Stimulated activated CD8-positive, alpha-beta memory T cell treated with anti-CD3 and anti-CD28 coated beads, Interleukin-7, amount 100 ng/mL, for 24 hours (primary cell): ENCODE results near the gene SCAF4.
"Not testable (repeated sequence)": the region's sequence is repeated elsewhere in the genome, so short reads cannot be mapped to it uniquely, and the experiment has no call there.

Experiments
- DNase-seq: peaks from one replicate; pipeline ENCODE4 v3.0.0-alpha.2; 2020; ENCODE audit warnings: low read depth

The SCAF4 gene

DNA sequence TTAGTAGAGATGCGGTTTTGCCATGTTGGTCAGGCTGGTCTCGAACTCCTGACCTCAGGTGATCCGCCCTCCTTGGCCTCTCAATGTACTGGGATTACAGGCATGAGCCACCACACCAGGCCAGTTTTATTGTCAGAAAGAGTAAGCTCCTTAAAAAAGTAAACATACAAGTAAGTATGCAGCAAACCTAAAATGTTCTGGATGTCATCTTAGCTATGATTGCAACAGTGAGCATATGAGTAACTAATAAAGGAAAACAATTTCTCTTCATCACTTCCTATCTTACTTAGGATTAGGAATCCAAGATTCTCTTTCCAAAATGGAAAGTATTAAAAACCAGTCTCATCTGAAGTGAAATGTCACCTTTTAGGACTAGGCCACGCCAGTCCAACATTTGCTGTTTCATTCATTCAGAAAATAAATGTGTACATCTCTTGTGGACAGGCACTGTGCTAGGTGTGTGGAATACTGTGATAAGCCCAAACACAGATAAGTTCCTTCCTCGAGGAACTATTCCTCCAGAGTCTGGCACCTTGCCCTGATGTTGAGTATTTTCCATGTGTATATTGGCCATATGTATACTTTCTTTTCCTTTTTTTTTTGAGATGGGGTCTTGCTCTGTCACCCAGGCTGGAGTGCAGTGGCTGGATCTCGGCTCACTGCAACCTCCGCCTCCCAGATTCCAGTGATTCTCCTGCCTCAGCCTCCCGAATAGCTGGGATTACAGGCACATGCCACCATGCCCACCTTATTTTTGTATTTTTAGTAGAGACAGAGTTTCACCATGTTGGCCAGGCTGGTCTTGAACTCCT is 5.9 kb upstream of the SCAF4 start:
- DNase-seq, result not testable (repeated sequence)

DNA sequence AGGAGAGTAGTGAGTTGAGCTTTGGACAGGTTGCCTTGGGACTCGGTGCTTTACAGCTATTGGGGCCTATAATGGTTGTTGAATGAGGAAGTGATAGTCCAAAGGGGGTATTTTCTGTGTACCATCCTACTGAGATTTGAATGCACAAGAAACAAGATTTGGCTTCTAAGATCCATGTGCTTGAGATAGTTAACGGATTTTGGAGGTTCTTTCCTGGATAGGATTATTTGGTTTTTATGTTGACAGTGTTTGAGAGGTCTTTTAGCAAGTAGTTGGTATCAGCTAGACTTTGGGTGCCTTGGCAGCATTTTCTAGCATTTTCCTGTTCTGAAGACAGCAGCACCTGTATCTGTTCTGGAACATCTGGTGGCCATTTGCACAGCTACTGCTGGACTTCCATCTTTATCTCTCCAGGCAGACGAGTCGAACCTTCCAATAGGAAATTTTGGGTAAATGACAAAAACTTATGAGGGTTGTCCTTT is 3.6 kb upstream of the SCAF4 start:
- DNase-seq, result no peak

DNA sequence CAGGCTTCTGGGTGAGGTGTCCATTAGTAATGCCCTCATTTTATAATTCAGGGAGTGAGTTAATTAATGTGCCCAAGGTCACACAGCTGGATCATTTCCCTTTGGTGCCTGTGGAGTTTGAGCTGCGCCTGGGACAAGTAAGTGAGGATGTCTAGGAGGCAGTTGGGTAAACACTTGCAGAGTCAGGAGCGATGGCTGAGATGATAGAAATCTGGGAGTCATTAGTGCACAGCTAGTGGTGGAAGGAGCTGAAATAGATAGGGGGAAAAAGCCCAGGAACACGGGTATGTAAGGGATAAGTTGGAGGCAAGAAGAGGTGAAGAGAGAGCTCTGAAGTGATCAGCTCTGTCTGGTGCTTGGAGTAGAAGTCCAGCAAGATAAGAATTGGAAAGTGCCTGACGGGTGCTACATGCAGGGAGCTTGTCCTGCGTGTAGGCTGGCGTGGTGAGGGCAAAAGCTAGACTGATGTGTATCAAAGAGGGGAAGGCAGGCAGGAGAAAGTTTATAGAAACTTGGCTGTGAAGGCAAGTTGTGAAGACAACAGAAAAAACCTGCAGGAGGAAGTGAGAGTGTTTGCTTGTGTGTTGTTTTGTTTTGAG is 1.7 kb upstream of the SCAF4 start:
- no peak for DNase-seq

DNA sequence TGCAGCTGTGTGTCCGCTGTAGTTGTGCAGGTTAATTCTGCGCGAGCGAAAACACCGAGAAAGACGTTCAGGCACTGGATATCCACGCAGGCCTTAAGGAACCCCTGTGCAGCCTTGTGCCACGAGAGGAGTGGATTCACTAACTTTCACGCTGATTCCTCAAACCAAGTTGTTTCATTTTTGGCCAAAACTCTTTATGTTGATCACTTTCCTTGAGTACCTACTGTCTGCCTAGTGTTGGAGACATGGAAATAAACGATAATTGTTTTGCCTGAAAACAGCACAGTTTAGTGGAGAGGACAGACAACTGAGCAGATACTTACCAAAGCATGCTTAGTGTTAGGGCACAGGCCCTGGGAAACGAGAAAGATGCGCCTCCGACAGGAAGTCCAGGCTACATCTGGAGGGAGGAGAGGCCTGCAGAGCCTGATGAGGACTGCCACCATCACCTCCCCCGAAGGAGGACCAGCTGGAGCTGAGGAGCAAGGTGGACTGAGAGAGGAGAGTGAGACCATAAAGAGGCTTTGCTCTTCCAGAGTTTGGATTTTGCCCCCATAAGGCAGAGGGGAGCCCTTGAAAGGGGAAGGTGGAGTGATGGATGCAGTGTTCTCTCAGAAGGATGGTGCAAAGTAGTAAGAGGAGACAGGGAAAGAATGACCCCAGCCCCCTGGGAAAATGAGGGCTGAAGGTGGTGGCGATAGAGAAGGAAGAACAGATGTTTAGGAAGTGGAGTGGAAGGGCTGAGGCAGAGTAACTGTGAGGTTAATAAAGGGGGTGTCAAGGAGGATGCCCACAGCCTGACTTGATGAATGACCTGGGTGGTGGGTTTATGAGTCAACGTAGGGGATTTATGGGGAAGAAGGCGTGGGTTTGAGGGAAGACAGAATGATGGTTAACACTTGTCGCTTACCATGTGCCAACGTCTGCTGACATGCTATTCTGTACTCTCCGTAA is 956 bp upstream of the SCAF4 start:
- DNase-seq, result no peak

DNA sequence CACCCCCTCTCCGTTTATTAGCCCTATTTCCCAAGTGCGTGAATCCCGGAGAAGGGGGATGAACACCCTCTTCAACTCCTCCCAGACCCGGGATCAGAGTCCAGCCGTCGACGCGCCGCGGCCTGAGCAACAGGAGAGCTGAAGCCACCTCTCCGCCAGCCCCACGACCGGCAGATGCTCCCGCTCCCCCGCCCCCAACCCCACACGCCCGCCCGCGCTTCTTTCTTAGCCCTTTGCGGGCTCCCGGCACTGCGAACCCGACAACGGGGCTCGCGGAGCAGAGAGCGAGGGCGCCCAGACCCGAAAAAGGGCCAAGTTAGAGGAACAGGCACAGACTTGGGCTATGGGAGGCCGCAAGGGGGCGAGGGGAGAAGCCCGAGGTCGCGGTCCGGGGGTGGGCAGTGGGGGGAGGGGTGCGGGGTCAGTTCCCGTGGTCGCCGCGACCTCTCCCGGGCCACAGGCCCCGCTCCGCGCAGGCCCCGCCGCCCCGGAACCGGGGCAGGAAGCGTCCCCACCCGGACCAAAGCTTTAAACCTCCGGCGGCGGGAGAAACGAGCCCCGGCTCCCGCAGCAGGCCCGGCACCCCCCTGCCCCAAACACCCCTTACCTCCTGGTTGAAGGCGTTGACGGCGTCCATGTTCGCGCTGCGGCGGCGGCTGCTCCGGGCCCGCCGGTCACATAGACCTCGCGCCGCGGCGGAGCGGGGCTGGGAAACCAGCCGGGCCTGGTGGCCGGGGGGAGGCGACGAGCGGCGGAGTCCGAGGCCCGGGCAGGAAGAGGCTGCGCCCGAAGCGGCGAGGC is 662 bp downstream of the SCAF4 start:
- peak; percentile 13 for DNase-seq

DNA sequence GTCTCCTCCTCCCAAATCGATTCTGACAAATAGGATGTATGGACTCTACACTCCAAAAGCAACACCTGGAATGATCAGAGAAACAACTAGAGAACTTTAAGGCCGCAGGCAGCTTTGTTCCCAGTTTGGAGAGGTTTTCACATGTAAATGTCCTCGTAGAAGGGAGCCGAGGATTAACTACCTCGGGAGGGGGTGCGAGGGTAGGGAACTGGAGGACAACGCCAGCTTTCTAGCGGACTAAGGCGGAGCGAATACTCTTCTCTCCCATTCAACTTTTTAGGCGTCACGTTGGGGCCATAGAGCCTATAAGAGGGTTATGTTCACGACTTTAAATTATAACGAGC is 1.2 kb downstream of the SCAF4 start:
- DNase-seq, result no peak

DNA sequence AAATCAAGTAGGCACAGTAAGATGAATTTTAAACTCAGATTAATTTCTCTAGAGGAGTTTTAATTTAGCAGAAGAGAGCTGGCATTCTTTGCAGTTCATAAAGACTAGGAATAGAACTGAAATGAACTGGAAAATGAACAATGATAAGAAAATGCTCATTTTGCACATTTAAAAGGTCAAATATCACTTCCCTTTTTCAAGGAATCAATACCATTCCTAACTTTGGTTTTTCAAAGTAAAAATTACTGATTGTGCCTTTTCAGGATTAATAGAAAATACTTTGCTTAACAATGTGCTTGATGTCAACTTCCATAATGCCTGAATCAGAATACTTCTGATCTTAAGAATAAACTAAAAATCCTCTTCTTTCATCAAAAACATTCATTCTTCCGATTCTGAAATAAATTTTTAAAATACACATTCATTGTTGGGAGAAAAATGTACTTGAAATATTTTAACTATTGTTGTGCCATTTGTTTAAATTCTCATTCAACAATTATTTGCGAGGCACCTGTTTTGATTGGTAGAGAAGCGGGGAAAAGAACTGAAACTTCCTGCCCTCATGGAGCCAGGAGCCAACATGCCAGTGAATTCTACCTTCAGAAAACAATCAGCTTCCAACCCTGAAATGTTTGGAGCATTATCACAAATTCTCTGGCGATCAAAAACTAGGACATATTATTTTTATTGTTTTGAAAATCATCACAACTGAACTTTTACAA is 2.1 kb downstream of the SCAF4 start:
- DNase-seq, result no peak

DNA sequence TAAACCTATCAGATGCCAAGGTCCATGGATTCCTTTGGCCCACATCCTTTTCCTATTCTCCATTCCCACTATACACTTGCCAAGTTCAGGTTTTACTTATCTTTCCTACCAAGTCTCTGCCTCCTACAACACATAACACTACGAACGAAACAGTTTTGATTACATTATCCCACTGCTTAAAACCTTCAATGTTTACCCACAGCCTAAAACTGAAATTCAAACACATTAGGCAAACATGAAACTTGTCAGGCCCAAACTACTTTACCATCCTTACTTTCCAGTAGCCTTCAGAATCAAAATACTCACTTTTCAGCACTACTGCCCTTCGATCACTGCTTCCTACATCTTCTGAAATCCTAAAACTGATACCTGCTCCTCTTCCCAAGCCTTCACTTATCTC is 3.0 kb downstream of the SCAF4 start:
- no peak for DNase-seq

DNA sequence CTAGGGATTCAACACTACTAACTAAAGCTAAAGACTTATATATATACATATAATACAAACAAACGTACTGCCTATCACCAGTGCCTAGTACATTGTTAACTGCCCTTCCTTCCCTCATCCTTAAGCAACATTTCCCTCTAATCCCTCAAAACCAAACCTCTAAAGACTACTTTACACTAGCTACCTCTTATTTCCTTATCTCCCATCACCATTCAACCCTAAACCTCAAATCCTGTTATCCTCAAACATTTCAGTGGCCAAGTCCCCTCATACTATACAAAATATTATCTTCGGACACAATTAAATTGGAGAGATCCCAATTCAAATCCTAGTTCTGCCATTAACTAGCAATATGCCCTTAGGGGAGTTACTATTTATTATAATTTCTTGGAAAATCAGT is 3.7 kb downstream of the SCAF4 start:
- no peak for DNase-seq

DNA sequence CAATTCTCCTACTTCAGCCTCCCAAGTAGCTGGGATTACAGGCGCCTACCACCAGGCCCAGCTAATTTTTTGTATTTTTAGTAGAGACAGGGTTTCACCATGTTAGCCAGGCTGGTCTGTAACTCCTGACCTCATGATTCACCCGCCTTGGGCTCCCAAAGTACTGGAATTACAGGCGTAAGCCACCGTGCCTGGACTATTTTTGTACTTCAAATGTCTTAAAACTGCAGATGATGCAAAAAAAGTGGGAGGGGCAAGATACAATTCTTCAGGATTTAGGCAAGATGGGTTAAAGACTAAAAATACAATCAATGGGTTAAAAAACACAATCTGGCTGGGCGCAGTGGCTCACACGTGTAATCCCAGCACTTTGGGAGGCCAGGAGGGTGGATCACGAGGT is 4.7 kb downstream of the SCAF4 start:
- no peak for DNase-seq

DNA sequence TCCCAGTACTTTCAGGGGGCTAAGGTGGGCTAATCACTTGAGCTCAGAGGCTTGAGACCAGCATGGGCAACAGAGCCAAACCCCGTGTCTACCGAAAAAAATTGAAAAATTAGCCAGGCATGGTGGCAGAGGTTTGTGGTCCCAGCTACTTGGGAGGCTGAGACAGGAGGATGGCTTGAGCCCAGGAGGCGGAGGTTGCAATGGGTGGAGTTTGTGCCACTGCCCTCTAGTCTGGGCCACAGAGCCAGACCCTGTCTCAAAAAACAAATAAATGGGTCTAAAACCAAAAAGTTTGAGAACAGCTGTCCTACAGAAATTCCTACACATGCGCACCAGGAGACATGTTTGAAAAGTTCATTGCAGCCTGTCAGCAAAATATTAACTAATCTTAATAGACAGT is 5.5 kb downstream of the SCAF4 start:
- no peak for DNase-seq

DNA sequence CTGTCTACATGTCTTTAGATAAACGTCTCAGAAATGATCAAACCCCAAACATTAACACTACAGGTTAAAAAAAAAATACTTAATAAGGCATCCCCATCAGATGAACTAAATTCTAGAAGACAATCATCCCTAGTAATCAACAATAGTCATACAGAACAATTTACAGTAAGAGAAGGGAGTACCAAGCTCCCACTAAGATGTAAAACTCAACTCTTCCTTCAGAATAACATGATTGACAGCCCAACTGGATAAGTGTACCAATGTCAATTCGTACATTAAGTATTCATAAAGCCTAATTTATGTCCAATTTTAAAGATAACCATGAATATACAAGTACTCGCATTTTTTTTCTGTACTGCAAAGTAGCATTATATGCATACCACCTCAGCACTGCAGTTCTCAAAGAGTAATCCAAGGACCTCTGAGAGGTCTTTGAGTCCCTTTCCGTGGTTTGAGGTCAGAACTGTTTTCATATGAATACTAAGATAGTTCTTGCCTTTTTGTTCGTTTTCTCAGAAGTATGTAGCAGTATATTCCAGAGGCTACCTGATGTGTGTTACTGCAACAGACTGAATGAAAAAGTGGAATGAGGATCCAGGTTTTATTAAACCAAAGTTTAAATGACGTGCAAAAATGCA is 6.6 kb downstream of the SCAF4 start:
- DNase-seq, result no peak

DNA sequence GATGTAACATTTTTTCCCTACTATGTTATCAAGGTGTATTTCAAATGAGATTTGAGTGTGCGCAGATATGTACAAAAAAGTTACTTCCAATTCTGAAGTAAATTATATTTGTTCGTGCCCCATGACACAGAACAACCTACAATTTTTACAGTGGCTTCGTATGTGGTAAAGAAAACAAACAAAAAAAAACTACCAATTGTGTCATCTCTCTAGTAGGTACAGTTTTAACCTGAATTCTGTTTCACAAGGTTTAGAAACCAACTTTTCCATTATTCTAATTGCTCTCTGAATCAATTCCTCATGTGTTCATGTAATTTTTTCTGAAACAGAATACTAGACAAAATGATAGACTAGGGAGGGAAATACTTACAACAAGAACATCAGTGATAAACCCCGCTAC is 7.4 kb downstream of the SCAF4 start:
- no peak for DNase-seq

DNA sequence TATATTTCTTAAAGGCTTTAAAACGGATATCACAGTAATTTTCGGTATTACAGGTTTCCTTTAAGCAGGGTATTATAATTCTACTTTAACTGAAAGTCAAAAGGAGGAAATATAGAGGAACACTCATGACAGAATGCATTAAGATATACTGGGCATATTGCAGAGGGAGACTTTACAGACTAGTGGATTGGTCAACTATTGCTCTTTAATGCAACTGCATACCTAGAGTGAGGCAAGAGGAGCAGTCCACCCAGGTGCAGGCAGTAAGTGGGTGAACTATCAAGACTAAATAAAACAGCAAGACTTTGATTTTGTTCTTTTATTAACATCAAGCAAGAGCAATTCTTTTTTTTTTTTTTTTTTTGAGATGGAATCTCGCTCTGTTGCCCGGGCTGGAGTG is 10.5 kb downstream of the SCAF4 start:
- no peak for DNase-seq

DNA sequence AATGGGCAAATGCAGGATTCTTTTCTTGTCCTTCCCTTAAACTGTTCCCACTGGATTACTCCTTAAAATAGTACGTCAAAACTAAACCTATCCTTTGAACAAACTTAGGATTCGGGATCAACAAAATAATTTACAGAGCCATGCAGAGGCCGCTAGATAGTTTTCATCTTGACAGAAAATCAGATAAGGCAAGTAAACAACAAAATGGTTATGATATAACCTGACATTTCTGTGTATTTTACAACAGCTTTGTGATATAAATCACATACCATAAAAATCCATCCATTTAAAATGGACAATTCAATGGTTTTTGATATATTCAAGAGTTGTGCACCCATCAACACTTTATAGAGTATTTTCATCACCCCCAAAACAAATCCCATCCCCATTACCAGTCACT is 11.2 kb downstream of the SCAF4 start:
- no peak for DNase-seq

DNA sequence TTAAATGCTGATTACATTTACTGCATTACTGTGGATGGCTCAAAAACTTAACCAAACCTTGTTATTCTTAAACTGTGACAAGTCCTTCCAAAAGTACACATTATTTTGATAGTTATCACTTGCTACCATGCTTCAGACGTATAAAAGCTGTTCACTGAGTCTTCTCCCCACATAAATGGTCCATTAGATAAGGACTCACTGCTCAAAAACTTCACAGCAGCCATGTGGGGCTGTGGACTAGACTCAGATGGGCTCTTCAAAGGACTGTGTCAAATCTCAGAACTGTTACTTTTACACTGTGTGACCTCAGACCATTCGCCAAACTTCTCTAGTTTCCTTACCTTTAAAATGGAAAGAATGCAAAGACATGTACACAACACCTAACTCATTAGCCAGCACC is 11.6 kb downstream of the SCAF4 start:
- DNase-seq, result no peak

DNA sequence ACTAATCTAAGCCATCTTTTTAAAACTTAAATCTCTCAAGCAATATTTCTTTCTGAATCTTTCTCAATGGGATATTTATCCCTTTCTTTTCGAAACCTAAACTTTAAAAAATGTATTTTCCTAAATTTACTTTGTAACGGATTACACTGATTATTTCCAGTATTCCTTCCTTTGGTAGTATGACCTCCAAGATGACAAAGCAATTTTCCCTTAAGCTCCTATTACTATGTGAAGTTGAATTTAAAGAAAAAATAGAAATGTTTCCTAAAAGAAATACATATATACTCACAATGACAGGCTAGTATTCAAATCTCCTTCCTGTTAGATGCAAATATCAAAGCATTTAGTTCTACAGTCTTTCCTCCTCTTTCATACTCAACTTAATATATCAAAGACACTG is 15.8 kb downstream of the SCAF4 start:
- no peak for DNase-seq

DNA sequence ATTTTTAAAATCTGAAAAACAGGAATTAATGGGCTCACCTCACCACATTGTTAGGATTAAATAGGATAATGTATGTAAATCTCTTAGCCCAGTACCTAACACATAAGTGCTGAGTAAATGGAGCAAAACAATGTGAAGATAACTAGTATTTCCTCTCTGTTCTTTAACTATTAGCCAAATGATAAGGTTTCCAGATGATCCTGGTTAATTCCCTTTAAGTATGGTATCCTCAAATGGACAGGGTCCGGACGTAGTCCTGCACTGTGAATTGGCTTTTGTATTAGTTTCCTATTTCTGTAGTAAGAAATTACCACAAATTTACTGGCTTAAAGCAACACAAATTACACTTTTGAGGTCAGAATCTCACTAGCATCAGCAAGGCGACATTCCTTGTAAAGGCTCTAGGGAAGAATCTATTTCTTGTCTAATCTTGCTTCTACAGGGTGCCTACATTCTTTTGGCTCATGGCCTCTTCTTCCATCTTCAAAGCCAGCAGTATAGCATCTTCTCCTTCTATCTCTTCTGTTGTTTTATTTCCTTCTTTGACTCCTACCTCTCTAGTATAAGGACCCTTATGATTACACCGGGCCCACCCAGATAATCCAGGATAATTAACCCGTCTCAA is 17.1 kb downstream of the SCAF4 start:
- no peak for DNase-seq

DNA sequence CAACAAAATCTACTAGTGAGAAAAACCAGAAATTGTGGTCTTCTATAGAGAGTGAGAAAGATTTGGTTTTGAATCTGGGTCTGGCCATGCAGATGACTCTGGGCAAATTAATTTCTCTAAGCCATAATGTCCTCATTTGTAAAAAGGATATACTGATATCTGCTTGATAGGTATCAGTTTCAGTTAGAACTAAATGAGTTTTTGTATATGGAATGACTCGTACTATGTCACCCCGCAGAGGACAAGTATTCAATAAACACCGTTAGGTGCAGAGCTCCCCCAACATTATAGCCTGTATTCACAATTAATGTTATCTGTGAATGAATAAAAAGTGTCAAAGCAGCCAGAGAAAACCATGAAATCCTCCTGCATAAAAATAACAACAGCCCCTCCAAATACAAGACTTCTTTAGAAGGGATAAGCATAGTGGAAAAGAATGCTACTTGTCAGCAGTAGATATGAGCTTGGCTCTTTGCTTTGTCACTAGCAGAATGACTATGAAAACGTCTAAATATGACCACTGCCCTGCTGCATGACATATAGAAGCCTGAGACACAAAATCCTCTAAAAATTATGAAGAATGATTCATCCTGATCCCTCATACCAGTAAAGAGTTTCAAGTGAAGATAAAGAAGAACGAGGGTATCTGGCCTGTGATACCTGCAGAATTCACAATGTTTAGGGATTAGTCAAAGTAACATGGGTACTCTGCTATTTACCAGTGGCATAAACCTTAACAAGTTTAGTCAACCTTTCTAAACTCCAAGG is 17.8 kb downstream of the SCAF4 start:
- no peak for DNase-seq

DNA sequence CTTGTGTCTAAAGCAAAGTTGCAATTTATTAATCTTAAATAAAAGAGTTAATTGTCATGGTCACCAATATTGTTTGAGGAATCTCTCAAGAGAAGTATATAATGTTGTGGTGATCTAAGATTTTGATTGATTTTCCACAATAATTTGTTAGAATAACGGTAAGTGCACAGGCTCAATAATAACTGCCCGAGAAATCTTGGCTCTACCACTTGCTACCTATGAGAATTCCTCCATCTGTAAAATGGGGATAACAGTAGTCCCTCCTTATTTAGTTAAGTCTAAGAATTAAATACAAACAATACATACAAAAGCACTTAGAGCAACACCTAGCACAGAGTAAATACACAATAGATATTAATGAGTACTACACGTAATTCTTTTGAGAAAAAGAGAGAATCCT is 18.8 kb downstream of the SCAF4 start:
- no peak for DNase-seq
